HG03108 (cell line): Measurements from ENCODE around the gene STX10.

Experiments
- ATAC-seq: cut with Tn5 transposase; IDR thresholded peaks from one replicate; pipeline ENCODE4 v1.9.1; 2021; ENCODE audit warnings: moderate library complexity; ENCODE audit not compliant: unreplicated experiment

The STX10 gene

DNA sequence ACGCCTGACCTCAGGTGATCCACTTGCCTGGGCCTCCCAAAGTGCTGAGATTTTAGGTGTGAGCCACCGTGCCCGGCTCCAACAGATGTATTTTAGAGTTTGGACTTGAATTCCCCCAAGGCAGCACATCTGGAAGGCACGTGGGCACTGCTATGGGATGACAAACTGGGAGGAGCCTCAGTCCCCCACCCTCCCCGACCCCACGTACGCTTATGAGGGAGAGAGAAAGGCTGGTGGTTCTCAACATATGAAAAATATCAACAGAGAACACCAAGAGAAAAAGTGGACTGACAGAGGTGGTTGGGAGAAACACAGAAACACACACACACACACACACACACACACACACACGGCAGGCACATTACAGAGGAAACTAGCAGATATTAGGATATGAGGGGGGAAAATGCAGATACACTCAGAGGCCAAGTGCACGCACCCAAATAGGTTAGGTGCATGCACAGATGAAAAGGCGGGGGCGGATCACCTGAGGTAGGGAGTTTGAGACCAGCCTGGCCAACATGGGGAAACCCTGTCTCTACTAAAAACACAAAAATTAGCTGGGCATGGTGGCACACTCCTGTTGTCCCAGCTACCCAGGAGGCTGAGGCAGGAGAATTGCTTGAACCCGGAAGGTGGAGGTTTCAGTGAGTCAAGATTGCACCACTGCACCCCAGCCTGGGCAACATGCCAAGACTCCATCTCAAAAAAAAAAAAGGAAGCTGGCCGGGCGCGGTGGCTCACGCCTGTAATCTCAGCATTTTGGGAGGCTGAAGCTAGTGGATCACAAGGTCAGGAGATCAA lies 3.2 kb downstream of the STX10 start:
- no peak for ATAC-seq

DNA sequence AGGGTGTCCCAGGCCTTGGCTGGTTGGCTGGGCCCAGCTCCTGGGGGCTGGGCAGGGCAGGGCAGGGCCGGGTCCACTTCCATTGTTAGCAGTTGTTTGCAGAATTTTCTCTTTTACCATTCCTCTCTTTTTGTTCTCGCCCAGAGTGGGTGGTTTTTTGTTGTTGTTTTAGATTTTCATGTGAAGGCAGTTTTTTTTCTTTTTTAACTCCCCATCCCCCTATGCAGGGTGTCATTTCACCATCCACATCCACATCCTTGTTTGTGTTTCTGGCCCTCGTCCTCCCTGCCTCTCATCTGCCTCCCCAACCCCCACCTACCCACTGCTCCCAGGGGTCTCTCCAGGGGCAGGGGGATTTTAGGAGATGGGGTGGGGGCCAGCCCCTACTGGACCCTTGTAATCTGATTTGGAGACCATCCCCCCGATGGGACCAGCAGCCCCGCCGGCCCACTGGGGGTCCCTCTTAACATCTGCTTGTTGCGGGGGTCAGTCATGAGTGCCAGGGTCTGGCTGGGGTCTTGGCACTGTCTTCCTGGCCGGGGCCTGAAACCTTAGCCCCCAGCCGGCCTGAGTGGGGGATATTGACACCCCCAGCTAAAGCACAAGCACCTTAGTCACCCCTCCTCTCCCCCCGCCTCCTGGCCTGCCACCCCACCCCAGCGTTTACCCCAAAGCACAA lies 10.4 kb downstream of the STX10 start:
- no peak for ATAC-seq

DNA sequence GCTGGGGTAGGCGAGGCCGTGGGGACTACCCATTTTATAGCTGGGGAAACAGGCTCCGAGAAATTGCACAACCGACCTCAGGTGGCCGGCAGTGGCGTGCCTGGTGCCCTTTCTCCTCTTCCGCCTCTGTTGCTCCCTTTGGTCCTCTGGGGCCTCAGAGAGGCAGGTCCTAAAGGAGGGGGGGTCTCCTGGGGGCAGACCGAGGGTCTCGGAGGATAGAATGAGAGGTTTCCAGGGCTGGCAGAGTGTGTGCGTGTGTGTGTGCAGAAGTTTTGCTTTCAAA lies 11.3 kb downstream of the STX10 start:
- ATAC-seq: no peak

DNA sequence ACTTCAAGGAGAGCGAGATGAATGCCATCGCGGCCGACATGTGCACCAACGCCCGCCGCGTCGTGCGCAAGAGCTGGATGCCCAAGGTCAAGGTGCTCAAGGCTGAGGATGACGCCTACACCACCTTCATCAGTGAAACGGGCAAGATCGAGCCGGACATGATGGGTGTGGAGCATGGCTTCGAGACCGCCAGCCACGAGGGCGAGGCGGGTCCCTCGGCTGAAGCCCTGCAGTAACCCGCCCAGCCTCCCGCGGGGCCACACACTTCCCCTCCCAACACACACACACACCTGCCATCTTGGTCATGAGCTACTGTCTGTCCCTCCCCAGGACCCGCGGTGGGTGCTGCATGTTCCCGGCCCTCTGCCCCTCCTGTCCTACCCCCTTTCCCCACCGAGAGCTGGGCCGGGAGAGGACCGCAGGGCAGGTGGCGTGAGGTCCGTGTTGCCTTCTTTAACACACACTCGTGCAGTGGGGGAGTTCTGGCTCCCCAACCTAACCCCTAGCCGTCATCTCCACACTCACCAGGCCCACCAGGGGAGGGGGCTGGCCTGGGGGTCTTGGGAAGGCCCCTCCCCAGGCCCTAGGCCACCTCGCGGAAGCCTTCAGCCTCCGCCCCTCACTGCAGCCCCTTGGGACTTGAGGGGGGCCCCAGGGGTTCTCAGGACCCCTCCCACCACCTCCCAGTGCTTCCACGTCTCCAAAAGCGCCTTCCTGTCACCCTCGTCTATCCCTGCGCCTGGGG lies 11.8 kb downstream of the STX10 start:
- no peak for ATAC-seq

DNA sequence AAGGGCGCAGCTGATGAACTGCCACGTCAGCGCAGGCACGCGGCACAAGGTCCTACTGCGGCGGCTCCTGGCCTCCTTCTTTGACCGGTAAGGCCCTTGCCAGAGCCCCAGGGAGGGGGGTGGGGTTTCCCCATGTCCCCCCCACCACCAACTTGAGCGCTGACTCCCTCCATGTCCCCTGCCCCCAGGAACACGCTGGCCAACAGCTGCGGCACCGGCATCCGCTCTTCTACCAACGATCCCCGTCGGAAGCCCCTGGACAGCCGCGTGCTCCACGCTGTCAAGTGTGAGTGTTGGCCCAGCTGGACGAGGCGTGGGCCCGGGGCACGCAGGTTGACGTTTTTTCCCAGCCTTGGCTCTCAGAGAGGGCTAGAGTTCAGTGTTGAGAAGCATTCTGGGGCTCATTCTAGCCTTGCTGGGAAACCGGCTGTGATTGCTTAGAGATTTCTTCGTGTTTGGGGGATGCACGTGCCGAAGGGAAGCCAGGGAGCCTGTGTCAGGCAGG lies 12.8 kb downstream of the STX10 start:
- ATAC-seq: no peak

DNA sequence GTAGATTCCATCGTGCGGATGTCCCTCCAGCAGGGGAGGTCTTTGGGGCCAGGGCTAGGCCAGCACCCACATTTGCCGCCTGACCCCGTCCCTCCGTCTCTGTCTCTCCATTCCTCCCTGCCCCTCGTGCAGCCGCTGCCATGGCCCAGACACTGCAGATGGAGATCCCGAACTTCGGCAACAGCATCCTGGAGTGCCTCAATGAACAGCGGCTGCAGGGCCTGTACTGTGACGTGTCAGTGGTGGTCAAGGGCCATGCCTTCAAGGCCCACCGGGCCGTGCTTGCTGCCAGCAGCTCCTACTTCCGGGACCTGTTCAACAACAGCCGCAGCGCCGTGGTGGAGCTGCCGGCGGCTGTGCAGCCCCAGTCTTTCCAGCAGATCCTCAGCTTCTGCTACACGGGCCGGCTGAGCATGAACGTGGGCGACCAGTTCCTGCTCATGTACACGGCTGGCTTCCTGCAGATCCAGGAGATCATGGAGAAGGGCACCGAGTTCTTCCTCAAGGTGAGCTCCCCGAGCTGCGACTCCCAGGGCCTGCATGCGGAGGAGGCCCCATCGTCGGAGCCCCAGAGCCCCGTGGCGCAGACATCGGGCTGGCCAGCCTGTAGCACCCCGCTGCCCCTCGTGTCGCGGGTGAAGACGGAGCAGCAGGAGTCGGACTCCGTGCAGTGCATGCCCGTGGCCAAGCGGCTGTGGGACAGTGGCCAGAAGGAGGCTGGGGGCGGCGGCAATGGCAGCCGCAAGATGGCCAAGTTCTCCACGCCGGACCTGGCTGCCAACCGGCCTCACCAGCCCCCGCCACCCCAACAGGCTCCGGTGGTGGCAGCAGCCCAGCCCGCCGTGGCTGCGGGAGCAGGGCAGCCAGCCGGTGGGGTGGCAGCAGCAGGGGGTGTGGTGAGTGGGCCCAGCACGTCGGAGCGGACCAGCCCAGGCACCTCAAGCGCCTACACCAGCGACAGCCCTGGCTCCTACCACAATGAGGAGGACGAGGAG lies 14.8 kb downstream of the STX10 start:
- no peak for ATAC-seq

DNA sequence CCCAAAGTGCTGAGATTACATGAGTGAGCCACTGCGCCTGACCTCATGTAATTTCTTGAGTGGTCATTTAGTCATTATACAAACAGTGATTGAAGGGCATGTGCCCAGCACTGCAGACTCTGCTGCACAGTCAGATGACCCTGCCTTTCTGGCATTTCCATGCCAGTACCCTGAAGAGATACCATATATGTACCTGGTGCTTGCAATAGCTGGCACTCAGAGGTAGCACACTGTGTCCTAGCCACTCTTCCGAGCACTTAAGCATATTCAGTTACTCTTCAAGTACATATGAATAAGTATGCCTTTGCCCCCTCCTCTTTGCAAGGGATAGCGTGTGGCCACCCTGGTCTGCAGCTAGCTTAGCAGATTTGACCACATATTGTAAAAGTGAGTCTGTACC lies 15.5 kb downstream of the STX10 start:
- no peak for ATAC-seq

DNA sequence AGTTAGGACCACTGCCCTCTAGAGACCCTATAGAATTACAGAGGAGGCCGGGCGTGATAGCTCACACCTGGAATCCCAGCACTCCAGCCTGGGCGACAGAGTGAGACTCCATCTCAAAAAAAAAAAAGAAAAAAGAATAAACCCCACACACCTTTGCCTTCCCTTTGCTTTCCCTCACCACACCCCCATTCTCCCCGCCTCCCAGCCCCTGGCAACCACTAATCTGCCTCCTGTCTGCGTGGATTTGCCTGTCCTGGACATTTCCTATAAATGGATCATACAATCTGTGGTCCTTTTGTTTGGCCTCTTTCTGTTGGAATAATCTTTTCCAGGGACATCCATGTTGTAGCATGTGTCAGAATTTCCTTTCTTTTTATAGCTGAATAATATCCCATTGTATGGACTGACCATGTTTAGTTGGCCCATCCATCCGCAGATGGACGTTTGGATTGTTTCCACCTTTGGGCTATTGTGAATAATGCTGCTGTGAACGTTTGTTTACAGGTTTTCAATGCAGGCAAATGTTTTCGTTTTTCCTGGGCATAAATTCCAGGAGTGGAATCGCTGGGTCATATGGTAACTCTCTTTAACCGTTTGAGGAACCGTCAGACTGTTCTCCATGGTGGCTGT lies 16.8 kb downstream of the STX10 start:
- ATAC-seq: no peak

DNA sequence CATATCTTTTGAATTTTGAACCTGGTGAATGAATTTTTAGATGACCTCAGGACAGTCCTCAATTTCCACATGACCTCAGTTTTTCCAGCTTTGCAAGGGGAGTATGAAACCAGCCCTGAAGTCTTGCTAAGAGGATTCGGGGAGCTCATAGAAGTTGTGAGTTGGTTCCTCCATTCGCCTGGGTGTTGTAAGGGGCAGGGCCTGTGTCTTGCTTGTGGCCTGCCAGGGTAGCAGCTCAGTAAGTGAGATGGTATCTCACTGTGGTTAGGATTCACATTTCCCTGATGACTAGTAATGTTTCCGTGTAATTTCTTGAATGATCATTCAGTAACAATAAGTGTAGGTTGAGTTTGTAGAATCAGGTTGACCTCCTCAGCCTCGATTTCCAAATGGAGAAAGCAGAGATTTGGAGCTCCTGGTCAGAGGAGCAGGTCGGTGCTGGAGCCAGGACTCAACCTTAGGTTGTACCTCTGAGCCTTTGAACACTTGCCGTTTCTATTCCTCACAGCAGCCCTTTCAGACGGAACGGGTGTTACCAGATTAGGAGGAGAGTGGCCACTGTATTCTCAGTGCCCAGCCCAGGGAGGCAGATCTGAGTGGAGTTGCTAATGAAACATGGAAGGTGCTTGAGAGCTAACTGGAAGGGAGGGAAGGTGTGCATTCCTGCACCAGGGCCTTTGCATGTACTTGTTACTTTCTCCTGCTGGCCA lies 17.5 kb downstream of the STX10 start:
- no peak for ATAC-seq

DNA sequence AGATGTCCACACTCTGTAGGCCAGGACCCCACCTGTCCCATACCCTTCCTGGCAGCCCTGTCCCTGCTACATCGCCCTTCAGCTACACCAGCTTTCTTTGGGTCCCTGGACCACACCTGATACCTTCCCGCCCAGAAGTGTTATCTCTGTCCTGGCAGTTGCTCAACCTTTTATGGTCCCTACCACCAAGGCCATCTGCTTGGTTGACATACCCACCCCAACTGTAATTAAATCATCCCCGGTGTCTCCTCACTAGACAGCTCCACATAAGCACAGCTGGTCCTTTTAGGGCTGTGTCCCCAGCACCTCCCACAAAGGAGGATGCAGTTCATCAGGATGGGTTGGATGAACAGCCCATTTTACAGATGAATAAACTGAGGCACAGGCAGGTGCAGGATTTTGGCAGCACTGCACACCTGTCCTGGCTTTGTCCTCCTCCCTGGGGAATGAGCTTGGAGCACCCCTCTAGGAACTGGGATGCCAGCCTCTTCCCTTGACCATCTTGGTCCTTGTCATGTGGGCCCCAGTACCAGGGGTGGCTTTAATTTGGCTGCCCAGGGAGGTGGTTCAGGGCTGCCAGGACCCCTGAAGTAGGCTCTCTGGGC lies 19.2 kb downstream of the STX10 start:
- no peak for ATAC-seq

DNA sequence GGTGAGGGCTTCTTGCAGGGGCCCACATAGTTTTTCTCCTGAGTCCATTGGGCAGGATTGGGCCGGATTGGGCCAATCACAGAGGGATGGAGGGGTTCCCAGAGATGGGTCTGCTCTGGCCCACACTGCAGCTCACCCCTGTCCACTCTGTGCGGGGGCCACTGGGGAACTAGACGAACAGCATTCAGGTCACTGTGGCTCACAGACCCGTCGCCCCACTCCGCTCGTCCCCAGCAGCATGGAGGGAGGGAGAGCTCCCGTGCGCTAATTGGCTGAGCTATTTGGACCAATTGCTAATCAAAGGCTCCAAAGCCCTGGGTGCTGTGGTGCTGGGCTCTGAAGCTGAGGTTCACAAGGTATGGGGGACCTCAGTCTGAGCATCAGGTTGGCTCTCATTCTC lies 20.8 kb downstream of the STX10 start:
- no peak for ATAC-seq

DNA sequence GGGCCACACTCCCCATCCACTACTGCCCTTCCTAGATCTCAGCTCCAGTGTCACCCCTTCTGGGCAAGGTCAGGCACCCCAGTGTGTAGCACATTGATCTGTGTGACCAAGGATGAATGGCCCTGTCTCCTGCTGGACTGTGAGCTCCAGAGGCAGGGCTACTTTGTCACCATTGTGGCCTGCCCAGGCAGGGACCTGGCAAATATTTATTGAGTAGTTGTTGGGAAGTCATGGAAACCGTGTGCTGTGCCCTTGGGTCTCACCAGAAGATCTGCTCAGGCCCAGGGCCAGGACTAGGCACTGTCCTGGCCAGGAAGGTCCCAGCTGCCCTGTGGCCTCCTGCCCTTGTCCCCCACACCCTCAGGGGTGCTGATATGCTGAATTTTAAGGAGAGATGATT lies 21.6 kb downstream of the STX10 start:
- no peak for ATAC-seq

DNA sequence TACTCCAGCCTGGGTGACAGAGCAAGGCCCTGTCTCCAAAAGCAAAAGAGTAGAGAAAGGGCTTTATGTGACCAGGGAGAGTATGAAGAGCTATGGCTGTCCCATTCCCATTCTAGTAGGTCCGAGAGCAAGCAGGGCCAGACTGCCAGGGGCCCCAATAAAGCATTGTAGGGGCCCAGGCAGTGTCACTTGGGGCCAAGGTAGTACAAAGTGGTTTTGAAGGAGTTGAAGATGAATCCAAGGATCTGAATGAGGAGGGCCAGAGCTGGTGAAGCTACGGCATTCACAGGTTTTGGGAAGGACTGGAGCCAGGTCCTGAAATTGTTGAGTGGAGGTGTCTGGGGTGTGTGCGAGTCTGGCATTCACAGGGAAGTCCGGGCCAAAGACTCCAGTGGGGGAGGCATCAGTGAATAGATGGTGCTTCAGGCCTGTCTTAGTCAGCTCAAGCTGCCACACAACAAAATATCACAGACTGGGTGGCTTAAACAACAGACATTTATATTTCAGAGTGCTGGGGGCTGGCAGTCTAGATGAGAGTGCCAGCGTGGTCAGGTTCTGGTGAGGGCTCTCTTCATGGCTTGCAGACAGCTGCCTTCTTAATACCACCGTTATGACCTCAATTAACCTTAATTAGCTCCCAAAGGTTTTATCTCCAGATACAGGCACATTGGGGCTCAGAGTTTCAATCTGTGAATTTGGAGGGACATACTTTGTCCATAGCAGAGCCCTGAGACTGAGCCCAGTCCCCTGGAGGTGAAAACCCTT lies 22.2 kb downstream of the STX10 start:
- no peak for ATAC-seq

DNA sequence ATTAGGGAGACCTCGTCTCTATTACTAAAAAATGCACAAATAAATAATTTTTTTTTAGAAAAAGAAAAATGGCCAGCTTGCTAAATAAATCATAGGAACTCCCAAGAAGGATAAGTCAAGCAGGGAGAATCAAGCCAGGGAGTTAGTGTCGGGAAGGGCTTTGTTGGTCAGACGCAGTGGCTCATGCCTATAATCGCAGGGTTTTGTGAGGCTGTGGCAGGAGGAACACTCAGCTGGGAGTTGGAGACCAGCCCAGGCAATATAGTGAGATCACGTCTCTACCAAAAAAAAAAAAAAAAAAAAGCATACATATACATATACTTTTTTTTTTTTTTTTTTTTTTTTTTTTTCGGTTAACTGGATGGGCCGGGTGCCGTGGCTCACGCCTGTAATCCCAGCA lies 23.1 kb downstream of the STX10 start:
- no peak for ATAC-seq

DNA sequence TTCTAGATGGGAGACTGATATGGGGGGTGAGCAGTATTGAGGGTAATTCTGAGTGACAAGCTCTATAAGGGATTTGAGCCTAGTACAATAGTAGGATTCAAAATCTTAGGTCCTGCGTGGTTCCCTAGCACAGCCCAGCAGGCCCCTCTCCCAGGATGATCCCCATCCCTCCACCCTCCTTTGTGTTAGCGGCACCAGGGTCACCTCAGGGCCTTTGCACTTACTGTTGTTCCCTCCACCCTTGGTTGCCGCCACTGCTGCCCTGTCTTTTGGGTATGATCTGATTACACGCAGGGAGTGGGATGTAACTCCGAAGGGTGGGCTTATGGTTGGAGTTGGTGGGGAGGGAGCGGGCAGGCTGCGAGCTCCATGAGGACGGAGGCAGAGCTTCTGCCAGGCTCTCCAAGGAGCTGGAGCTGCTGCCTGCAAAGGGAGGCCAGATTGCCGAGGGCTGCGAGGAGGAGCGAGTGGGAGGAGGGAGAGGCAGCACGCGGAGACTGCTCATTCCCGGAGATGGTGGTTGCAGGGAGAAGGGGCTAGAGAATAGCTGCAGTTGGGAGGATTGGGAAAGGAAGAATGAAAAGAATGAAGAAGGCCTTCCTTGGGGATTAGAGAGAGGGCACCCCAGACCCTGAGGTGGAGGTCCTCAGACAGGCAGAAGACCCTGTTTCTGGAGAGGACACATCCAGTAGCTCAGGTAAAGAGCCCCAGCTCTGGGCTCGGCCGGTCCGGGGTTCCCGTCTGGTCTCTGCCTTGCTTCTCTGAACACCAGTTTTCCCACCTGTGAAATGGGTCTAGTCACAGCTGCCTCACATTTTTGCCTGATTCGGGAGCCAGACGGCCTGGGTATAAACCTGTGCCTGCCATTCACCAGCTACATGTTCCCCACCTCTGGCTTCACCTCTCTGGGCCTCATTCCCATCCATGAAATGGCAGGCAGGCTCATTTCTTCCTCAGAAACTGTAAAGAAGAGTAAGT lies 26.9 kb downstream of the STX10 start:
- ATAC-seq: no peak

DNA sequence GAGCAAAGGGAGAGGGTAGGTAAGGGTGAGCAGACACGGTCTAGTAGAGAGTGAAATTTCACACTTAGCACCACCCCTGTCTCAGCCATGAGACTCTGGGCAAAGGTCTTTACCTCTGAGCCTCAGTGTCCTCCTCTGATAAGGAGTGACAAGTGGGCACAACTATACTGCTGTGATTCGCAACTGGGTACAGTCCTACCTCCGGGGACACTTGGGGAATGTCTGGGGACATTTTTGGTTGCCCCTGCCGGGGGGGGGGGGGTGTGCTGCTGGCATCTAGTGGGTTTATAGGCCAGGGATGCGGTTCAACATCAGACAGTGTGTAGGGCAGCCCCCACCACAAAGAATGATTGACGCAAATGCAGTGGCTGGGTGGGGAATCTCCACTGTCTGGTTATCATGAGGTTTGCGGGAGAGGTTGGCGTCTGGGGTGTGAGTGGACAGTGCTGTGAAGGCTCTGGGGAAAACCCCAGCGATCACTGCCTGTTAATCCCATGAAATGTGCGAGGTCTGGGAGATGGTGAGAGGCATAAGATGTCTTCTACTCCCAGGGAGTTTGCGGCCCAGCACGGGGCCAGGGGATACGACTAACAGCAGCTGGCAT lies 27.8 kb downstream of the STX10 start:
- no peak for ATAC-seq
